DOHH2 (cell line): ENCODE results near the gene CASP8AP2.

Experiments
- H3F3A ChIP-seq: fragments of 200-600 bp; sonication (generic), shearing (Covaris generic); 2 replicates; pipeline ENCODE4 v1.6.0; 2016; ENCODE audit warnings: antibody characterized with exemption, mild to moderate bottlenecking; ENCODE audit not compliant: control insufficient read depth, insufficient read depth
- H3K27ac ChIP-seq: fragments of 200-600 bp; sonication (generic); 2 replicates; pipeline ENCODE4 v1.5.1; 2014; ENCODE audit warnings: low read depth, mild to moderate bottlenecking, low read length, moderate library complexity
- H3K27me3 ChIP-seq: fragments of 200-600 bp; sonication (generic); 2 replicates; pipeline ENCODE4 v1.6.1; 2014; ENCODE audit warnings: mild to moderate bottlenecking, low read length, mixed read lengths; ENCODE audit not compliant: control insufficient read depth
- H3K36me3 ChIP-seq: fragments of 200-600 bp; sonication (generic); 2 replicates; pipeline ENCODE4 v1.6.1; 2014; ENCODE audit warnings: mild to moderate bottlenecking, low read length, moderate library complexity, mixed read lengths; ENCODE audit not compliant: control insufficient read depth
- H3K4me1 ChIP-seq: fragments of 200-600 bp; sonication (generic); 2 replicates; pipeline ENCODE4 v1.6.1; 2014; ENCODE audit warnings: mild to moderate bottlenecking, low read length, mixed read lengths; ENCODE audit not compliant: control insufficient read depth
- H3K4me2 ChIP-seq: fragments of 200-600 bp; sonication (generic); 2 replicates; pipeline ENCODE4 v1.6.0; 2014; ENCODE audit warnings: mild to moderate bottlenecking, low read length, moderate library complexity
- H3K4me3 ChIP-seq: fragments of 200-600 bp; sonication (generic); 2 replicates; pipeline ENCODE4 v1.5.1; 2014; ENCODE audit warnings: mild to moderate bottlenecking, low read length, mixed read lengths
- H3K79me2 ChIP-seq: fragments of 200-600 bp; sonication (generic); 2 replicates; pipeline ENCODE4 v1.6.1; 2014; ENCODE audit warnings: mild to moderate bottlenecking, low read length, mixed read lengths; ENCODE audit not compliant: control insufficient read depth
- H3K9me2 ChIP-seq: fragments of 200-600 bp; sonication (generic); replicated peaks from 2 replicates; pipeline ENCODE4 v1.6.1; 2014; ENCODE audit warnings: mild to moderate bottlenecking, low read length, mixed read lengths; ENCODE audit not compliant: control insufficient read depth
- H3K9me3 ChIP-seq: fragments of 200-600 bp; sonication (generic); 2 replicates; pipeline ENCODE4 v1.6.1; 2014; ENCODE audit warnings: antibody characterized with exemption, low read length, mixed read lengths; ENCODE audit not compliant: control insufficient read depth, insufficient read depth
- H4K20me1 ChIP-seq: fragments of 200-600 bp; sonication (generic); 2 replicates; pipeline ENCODE4 v1.6.0; 2014; ENCODE audit warnings: low read depth, mild to moderate bottlenecking, antibody characterized with exemption, low read length, moderate library complexity; ENCODE audit not compliant: control insufficient read depth, insufficient read depth
- CTCF ChIP-seq: fragments of 200-600 bp; sonication (generic); IDR thresholded peaks from one replicate; pipeline ENCODE4 v1.5.1; 2014; ENCODE audit warnings: antibody characterized with exemption, mild to moderate bottlenecking, low read depth, low read length; ENCODE audit not compliant: poor library complexity, severe bottlenecking
- EZH2phosphoT487 ChIP-seq: fragments of 200-600 bp; sonication (generic); IDR thresholded peaks from 2 replicates; pipeline ENCODE4 v1.6.1; 2017; ENCODE audit warnings: borderline replicate concordance, mild to moderate bottlenecking, antibody characterized with exemption, low read length, moderate library complexity, mixed read lengths

Gene CASP8AP2

GRCh38 chr6:89817481-89817880 is 12.2 kb upstream of the CASP8AP2 start:
- Histone ChIP-seq H3K9me3 (no peaks in the 10 kb centered on the region), H3K36me3 (peaks cover 8% of the 10 kb centered on the region), H3K27ac (no peak overlapping the region), H3K4me1 (peaks cover 27% of the 10 kb centered on the region), H3K79me2 (peaks cover 83% of the 10 kb centered on the region), H3K4me2 (peak overlapping the region; percentile 93), H3K27me3 (no peaks in the 10 kb centered on the region), H3K4me3 (peak overlapping the region; percentile 95), H3F3A (no peaks in the 10 kb centered on the region; the same call in 1 of the 2 replicates), H3K9me2 (no peaks in the 10 kb centered on the region), H4K20me1 (peaks cover 19% of the 10 kb centered on the region)
- no peak for TF ChIP-seq CTCF
- no peak for TF ChIP-seq EZH2phosphoT487

GRCh38 chr6:89818977-89819335 is 10.7 kb upstream of the CASP8AP2 start:
- Histone ChIP-seq H3K36me3 (peaks cover 8% of the 10 kb centered on the region), H3K9me2 (no peaks in the 10 kb centered on the region), H3K4me3 (peak overlapping the region; percentile 95), H3K9me3 (no peaks in the 10 kb centered on the region), H3K79me2 (peaks cover 68% of the 10 kb centered on the region), H3F3A (no peaks in the 10 kb centered on the region; the same call in 1 of the 2 replicates), H3K4me2 (peak overlapping the region; percentile 93), H3K27ac (peak overlapping the region; percentile 59), H4K20me1 (peaks cover 19% of the 10 kb centered on the region), H3K27me3 (no peaks in the 10 kb centered on the region), H3K4me1 (peaks cover 27% of the 10 kb centered on the region)
- TF ChIP-seq EZH2phosphoT487 (no peak), CTCF (peak; percentile 24)

- H4K20me1 ChIP-seq, result peaks cover 19% of the 10 kb centered on the region
- peak within 1 kb of the TSS; percentile 95 for H3K4me3 ChIP-seq
- peaks cover 8% of the 10 kb centered on the region for H3K36me3 ChIP-seq
- no peaks in the 10 kb centered on the region; the same call in 1 of the 2 replicates for H3F3A ChIP-seq
- peak within 1 kb of the TSS; percentile 93 for H3K4me2 ChIP-seq
- peak within 1 kb of the TSS; percentile 59 for H3K27ac ChIP-seq
- H3K9me2 ChIP-seq, result no peaks in the 10 kb centered on the region
- H3K9me3 ChIP-seq, result no peaks in the 10 kb centered on the region
- peaks cover 63% of the 10 kb centered on the region for H3K79me2 ChIP-seq
- no peak for TF ChIP-seq CTCF
- no peak for TF ChIP-seq EZH2phosphoT487
- H3K27me3 ChIP-seq, result no peaks in the 10 kb centered on the region
- peaks cover 27% of the 10 kb centered on the region for H3K4me1 ChIP-seq
Observed at GRCh38 chr6:89819336-89820130, 10.1 kb upstream of the CASP8AP2 start, which contains the start of gene MDN1. Gene MDN1 (minus strand): TSS chr6:89819794. CDS start chr6:89819607, 187 bp downstream.
